NCI-H2107 treated with DMSO at 0.1 percent for 48 hours (cell line): ENCODE data around the gene RIOK2.
"Not testable (repeated sequence)": the region's sequence is repeated elsewhere in the genome, so short reads cannot be mapped to it uniquely, and the experiment has no call there.

Experiments
- DNase-seq: peaks from one replicate; lab custom pipeline; 2025; ENCODE audit not compliant: unreplicated experiment; lab: John Stamatoyannopoulos, UW

Gene RIOK2

GRCh38 chr5:97171703-97172102, 11.3 kb downstream of the RIOK2 start:
- DNase-seq, result no peak

- DNase-seq, result no peak
Observed at GRCh38 chr5:97167435-97167834, 15.6 kb downstream of the RIOK2 start.

GRCh38 chr5:97165726-97166125, 17.3 kb downstream of the RIOK2 start:
- DNase-seq, result no peak

- DNase-seq, result no peak
Observed at GRCh38 chr5:97164846-97165245, 18.2 kb downstream of the RIOK2 start.

GRCh38 chr5:97163790-97164285, 19.2 kb downstream of the RIOK2 start:
- DNase-seq, result no peak

- DNase-seq, result no peak
Observed at GRCh38 chr5:97163360-97163764, 19.7 kb downstream of the RIOK2 start.

GRCh38 chr5:97162045-97162444, 21.0 kb downstream of the RIOK2 start:
- DNase-seq, result peak; percentile 24

GRCh38 chr5:97157689-97158088, 25.4 kb downstream of the RIOK2 start:
- no peak for DNase-seq

- DNase-seq, result no peak
Observed at GRCh38 chr5:97151370-97151769, 31.7 kb downstream of the RIOK2 start.

GRCh38 chr5:97150401-97150800, 32.6 kb downstream of the RIOK2 start:
- no peak for DNase-seq

GRCh38 chr5:97149709-97150108, 33.3 kb downstream of the RIOK2 start:
- no peak for DNase-seq

- no peak for DNase-seq
Observed at GRCh38 chr5:97148288-97148687, 34.8 kb downstream of the RIOK2 start.

GRCh38 chr5:97143704-97144103, 39.3 kb downstream of the RIOK2 start:
- no peak for DNase-seq

- DNase-seq, result peak; percentile 13
Observed at GRCh38 chr5:97142521-97143254, 40.4 kb downstream of the RIOK2 start, which contains the start of gene LIX1. Gene LIX1, minus strand, starts transcription at chr5:97142611. Its CDS starts 35 bp downstream, at chr5:97142576.

- no peak for DNase-seq
Observed at GRCh38 chr5:97141539-97141938, 41.5 kb downstream of the RIOK2 start.

GRCh38 chr5:97141031-97141430, 42.0 kb downstream of the RIOK2 start:
- no peak for DNase-seq

GRCh38 chr5:97140250-97140649, 42.8 kb downstream of the RIOK2 start:
- DNase-seq, result not testable (repeated sequence)

GRCh38 chr5:97136475-97136874, 46.6 kb downstream of the RIOK2 start:
- DNase-seq, result no peak

GRCh38 chr5:97135868-97136267, 47.2 kb downstream of the RIOK2 start:
- no peak for DNase-seq

GRCh38 chr5:97134634-97135033, 48.4 kb downstream of the RIOK2 start:
- DNase-seq, result no peak

- no peak for DNase-seq
Observed at GRCh38 chr5:97133101-97133500, 49.9 kb downstream of the RIOK2 start.

GRCh38 chr5:97131921-97132320, 51.1 kb downstream of the RIOK2 start:
- no peak for DNase-seq

GRCh38 chr5:97131139-97131710, 51.8 kb downstream of the RIOK2 start:
- DNase-seq, result no peak
